ENCODE results near the gene ENC1. TPM values are rescaled to one million over a fixed set of nuclear protein-coding genes. Genes with fewer than 3 reads are reported as not detected.

Gene ENC1
- total RNA-seq, 1 experiment from 2014 or later, result 37.0 TPM

DNA sequence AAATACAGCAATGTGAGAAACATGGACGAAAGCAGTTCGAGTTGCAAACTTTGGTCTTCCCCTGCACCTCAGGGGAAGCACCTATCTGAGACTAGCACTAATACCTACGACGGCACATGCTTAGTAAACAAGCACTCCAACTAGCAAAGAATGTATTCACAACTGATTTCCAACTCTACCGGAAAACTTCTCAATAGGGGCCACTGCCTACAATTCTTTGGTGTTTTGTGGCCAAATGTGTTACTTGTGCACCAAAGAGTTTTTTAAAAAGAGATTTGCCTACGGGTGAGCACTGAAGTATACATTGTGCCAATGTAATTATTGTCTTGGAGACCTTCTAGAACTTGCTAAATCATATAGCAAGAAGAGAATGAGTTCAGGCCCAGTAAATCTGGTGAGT lies 12.2 kb downstream of the ENC1 start:
- intact Hi-C loops (cut with micrococcal nuclease; ENCODE audit: unreplicated experiment), result no loop called here
- Histone ChIP-seq H3K36me3 (ENCODE audit: control insufficient read depth, insufficient read depth, low read length) (no peaks in the 10 kb centered on the region; the same call in 1 of the 2 replicates), H3K27me3 (ENCODE audit: control insufficient read depth, insufficient read depth, low read length) (no peaks in the 10 kb centered on the region), H3K4me1 (ENCODE audit: control insufficient read depth, insufficient read depth, low read length) (peaks cover 52% of the 10 kb centered on the region), H3K4me3 (ENCODE audit: low read depth in 2 of 2, low read length in 2 of 2) (no peak overlapping the region), H3K9me3 (ENCODE audit: control insufficient read depth, insufficient read depth, low read depth, low read length) (no peaks in the 10 kb centered on the region), H3K27ac (ENCODE audit: low read length) (peak overlapping the region; percentile 37; the same call in 1 of the 2 replicates)
- ChIA-PET POLR2A (no interaction called here), CTCF (no interaction called here)
- no peak for ATAC-seq
- DNase-seq (ENCODE audit: low read depth, low spot score), result no peak
- BruUV-seq (replicated peaks), result no TSS peak
- TF ChIP-seq, protein P1, sequence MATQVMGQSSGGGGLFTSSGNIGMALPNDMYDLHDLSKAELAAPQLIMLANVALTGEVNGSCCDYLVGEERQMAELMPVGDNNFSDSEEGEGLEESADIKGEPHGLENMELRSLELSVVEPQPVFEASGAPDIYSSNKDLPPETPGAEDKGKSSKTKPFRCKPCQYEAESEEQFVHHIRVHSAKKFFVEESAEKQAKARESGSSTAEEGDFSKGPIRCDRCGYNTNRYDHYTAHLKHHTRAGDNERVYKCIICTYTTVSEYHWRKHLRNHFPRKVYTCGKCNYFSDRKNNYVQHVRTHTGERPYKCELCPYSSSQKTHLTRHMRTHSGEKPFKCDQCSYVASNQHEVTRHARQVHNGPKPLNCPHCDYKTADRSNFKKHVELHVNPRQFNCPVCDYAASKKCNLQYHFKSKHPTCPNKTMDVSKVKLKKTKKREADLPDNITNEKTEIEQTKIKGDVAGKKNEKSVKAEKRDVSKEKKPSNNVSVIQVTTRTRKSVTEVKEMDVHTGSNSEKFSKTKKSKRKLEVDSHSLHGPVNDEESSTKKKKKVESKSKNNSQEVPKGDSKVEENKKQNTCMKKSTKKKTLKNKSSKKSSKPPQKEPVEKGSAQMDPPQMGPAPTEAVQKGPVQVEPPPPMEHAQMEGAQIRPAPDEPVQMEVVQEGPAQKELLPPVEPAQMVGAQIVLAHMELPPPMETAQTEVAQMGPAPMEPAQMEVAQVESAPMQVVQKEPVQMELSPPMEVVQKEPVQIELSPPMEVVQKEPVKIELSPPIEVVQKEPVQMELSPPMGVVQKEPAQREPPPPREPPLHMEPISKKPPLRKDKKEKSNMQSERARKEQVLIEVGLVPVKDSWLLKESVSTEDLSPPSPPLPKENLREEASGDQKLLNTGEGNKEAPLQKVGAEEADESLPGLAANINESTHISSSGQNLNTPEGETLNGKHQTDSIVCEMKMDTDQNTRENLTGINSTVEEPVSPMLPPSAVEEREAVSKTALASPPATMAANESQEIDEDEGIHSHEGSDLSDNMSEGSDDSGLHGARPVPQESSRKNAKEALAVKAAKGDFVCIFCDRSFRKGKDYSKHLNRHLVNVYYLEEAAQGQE (IDR thresholded peaks at IDR 0.05; ENCODE audit: insufficient read depth in 1 of 2, low read depth in 2 of 2, low read length in 1 of 2), result no peak
- TF ChIP-seq POLR2AphosphoS5 (IDR thresholded peaks at IDR 0.05; ENCODE audit: low read depth, low read length) (no peak), SIN3A (IDR thresholded peaks at IDR 0.05; ENCODE audit: borderline replicate concordance, insufficient read depth, low read depth, low read length) (no peak), TCF7L2 (IDR thresholded peaks at IDR 0.05; ENCODE audit: low read depth, low read length) (no peak)
- TF ChIP-seq, protein P2, sequence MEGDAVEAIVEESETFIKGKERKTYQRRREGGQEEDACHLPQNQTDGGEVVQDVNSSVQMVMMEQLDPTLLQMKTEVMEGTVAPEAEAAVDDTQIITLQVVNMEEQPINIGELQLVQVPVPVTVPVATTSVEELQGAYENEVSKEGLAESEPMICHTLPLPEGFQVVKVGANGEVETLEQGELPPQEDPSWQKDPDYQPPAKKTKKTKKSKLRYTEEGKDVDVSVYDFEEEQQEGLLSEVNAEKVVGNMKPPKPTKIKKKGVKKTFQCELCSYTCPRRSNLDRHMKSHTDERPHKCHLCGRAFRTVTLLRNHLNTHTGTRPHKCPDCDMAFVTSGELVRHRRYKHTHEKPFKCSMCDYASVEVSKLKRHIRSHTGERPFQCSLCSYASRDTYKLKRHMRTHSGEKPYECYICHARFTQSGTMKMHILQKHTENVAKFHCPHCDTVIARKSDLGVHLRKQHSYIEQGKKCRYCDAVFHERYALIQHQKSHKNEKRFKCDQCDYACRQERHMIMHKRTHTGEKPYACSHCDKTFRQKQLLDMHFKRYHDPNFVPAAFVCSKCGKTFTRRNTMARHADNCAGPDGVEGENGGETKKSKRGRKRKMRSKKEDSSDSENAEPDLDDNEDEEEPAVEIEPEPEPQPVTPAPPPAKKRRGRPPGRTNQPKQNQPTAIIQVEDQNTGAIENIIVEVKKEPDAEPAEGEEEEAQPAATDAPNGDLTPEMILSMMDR (IDR thresholded peaks at IDR 0.05), result no peak
- in situ Hi-C loops (cut with HindIII; ENCODE audit: low pct_unique_long_range_greater_than_20kb, low sequenced_read_pairs), result no loop called here

DNA sequence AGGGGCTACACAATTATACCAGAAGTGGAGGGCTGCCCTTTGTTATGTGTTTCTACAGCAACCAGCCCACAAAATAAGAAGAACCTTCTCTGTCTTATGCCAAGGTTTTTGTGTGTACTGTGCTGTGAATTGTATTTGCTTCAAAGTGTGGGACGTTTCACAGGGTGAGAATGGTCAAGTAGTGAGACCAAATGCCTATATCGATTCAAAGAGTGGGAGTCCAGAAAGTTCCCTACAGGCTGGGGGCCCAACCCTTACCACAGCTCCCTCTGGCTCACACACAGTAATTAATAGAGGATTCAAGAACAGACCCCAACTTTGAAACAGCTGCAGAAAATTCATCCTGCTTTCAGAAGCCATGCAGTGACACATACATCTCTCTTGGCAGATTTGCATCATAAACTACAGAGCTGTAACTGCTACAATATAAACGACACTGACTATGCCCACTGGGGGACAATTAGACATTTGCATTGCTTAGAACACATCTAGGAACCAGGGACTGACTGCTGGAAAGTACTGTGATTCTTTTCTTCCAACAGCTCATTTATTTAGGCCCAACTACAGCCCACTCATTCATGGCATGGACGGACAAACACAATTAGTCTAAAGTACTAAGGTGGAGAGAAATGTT lies 12.8 kb downstream of the ENC1 start:
- peaks cover 46% of the 10 kb centered on the region for H3K4me1 ChIP-seq (ENCODE audit: control insufficient read depth, insufficient read depth, low read length)
- H3K36me3 ChIP-seq (ENCODE audit: control insufficient read depth, insufficient read depth, low read length), result no peaks in the 10 kb centered on the region; the same call in 1 of the 2 replicates
- H3K9me3 ChIP-seq (ENCODE audit: control insufficient read depth, insufficient read depth, low read depth, low read length), result no peaks in the 10 kb centered on the region
- no peak overlapping the region for H3K4me3 ChIP-seq (ENCODE audit: low read depth in 2 of 2, low read length in 2 of 2)
- DNase-seq (ENCODE audit: low read depth, low spot score), result no peak
- CTCF ChIA-PET, result no interaction called here
- peak overlapping the region; percentile 37; the same call in 1 of the 2 replicates for H3K27ac ChIP-seq (ENCODE audit: low read length)
- POLR2A ChIA-PET, result no interaction called here
- intact Hi-C loops (cut with micrococcal nuclease; ENCODE audit: unreplicated experiment), result no loop called here
- ATAC-seq, result no peak
- BruUV-seq (replicated peaks), result no TSS peak
- H3K27me3 ChIP-seq (ENCODE audit: control insufficient read depth, insufficient read depth, low read length), result no peaks in the 10 kb centered on the region
- in situ Hi-C loops (cut with HindIII; ENCODE audit: low pct_unique_long_range_greater_than_20kb, low sequenced_read_pairs), result no loop called here
- TF ChIP-seq POLR2AphosphoS5 (IDR thresholded peaks at IDR 0.05; ENCODE audit: low read depth, low read length) (no peak), TCF7L2 (IDR thresholded peaks at IDR 0.05; ENCODE audit: low read depth, low read length) (no peak), SIN3A (IDR thresholded peaks at IDR 0.05; ENCODE audit: borderline replicate concordance, insufficient read depth, low read depth, low read length) (no peak)
- TF ChIP-seq, protein P2 (IDR thresholded peaks at IDR 0.05), result no peak
- TF ChIP-seq, protein P1 (IDR thresholded peaks at IDR 0.05; ENCODE audit: insufficient read depth in 1 of 2, low read depth in 2 of 2, low read length in 1 of 2), result no peak
